ENCODE results near the gene TRPM5.
A peak's percentile ranks its signal among the peaks of the same experiment; 100 is the strongest.

TRPM5 gene

DNA sequence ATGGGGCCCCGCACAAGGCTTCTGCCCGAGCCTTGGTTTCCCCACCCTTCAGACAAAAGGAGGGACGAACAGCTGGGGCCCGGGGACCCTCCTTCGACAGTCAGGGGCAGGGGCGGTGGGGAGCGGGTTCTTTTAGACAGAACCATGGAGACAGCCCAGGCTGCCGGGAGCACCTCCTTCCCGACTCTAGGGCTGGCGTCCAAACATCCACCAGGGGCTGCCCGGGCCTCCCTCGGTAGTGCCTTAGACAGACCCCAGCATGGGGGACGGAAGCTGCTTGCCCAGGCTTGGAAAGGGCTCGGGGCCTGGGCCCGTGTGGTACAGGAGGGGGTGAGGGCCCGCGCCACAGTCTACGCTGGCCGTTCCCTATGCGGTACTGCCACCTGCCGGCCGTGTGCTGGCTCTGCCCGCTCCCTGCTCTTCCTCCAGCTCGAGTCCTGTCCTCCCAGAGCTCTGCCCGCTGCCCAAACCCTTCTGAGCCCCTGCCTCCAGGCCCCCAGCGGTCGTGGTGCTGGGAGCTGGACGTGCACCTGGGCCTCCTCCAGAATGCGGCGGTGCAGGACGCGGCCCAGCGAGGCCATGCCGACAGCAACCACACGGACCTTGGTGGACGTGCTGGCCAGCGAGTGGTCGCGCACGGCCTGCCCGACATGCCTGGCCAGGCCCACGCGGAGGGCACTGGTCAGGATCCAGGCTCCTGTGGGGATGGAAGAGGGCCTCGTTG is 23.6 kb downstream of the TRPM5 start:
- DNase-seq: peak; percentile 82

DNA sequence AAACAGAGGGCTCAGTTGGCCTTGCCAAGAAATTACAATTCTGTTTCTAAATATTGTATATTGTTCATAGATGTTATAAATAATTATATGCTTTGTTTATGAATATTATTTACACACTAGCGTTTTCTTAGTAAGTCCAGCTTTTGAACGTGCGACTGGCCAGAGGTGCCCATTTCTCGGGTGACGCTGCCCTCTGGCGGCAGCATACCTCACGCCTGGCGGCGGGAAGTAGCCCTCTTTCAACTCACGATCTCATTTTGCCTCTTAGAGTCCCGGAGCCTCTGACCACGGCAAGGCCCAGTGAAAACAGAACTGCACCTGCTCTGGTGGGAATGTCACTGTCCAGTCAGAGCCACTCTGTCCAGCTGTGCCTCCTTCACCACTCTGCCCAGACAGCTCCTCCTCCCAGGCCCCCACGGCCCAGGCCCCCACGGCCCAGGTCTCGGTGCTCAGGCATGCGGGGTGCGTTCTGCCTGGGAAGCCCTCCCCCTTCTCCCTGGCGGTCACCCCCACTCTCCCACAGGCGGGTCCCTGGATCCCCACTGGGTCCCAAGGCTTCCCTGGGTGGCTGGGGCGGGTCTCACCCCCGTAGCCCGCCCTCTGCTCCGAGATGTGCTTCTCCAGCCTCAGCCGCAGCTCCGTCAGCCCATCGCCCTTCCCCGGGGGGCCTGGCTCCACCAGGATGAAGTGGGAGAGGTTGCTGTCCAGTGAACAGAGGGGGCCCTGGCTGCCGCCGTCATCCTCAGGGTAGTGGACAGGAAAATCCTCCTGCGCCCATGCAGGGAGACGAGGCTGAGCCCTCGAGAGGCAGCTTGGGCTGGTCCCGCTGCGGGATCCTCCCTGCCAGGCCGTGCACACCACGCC is 24.4 kb downstream of the TRPM5 start:
- peak; percentile 75 for DNase-seq

DNA sequence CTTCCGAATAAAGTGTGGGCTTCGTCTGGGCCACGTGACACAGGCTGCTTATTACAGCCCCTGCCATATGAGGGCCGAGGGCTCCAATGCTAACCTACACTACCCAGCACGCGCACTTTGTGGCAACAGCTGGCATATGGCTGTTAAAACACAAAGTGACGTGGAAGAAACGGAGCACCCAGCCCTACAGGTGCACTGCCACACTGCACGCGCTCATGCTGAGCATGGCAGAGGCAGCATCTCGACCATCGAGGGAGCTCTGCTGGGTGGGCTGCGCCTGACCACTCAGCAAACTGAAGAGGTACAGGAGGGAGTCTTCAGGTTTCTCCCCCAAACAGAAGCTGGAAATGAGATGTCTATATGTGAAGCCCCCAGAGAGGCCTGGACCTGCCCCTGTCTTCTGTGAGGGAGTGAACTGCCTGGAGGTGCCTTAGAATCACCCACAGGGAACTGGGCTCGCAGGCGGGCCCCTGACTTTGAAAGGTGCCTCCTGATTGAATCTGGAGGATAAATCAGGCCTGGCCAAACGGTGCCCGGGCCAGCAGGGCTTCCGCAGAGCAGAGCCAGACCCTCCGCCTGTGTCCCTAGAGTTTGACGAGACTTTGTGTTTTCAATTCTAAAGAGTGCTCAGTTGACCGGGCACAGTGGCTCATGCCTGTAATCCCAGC is 25.5 kb downstream of the TRPM5 start:
- no peak for DNase-seq

DNA sequence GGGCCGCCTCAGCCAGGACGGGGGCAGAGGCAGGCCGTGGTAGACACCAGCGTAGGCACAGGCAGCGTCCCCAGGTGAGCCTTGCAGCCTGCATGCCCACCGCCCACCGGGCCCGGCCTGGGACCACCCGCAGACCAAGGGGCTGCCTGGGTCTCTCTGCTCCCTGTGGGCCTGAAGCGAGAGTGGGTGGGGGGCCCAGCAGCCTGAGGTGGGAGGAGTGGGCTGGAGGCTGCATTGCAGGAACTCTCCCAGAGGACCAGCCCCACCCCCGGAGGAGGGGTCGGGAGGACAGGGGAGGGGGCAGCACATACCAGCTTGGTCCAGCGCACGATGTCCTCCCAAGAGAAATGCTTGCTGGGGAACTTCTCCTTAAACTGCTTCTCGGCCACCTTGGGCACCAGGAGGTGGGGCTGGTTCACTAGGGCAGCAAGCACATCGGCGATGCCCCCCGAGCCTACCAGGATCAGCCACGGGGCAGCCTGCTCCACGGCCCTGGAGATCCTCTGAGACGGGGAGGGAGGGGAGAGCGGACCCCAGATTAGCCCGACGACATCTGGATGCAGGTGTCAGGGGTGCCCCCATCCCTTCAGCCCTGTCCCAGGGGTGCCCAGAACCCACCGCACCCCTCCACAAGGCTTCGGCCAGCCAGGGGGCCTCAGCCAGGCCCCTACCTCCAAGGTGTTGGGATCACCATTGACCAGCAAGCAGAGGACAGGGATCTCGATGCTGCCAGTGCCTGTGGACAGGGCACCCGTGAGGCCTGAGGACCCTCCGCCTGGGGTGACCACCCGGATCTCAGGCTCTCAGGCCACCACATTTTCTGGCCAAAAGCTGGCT is 26.2 kb downstream of the TRPM5 start:
- no peak for DNase-seq

DNA sequence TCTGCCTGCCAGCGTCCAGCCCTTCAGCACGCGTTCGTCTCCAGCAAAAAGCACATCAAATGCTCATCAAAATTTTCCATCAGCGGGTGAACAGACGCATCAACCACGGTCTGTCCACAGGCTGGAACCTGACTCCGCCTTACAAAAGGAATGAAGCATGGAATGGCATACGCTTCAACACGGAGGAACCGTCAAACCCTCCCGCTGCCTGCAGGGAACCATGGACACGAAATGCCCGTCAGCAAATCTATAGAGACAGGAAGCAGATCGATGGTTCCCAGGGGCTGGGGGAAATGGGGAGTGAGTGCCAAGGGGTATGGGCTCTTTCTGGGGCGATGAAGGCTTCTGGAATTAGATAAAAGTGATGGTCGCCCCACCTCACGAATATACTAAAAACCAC is 27.5 kb downstream of the TRPM5 start:
- DNase-seq: no peak

DNA sequence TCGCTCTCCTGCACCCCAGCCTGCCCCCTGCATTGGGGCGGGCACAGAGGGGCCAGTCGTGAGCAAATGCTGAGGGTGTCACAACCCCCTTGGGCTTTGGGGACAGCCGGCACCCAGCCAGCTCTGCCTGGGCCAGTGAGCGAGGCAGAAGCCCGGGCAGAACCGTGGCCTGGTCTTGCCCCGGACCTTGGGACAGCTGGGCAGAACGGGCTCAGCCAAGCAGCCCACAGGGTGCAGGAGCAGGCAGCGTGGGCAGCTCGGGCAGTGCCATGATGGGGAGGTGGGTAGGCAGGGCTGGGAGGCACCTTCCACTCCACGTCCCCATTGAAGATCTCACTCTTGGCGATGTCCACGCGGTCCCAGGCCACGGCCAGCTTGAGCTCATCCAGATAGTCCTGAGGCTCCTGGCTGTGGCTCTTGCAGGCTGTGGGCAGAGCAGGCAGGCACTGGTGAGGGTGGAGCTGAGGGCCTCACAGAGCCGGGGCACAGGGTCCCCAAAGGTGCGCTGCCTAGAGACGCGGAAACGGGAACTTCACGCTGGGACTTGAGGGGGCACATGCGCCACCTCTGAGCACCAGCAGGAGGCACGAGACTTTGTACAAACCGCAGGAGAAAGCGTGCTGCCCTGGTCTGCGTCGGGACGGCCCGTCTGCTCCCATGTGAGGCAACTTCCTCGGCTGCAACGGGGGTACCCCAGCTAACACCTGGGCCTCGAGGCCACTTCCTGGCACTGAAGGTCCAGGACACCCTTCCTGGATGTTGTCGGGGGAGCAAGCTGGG is 28.5 kb downstream of the TRPM5 start:
- no peak for DNase-seq

DNA sequence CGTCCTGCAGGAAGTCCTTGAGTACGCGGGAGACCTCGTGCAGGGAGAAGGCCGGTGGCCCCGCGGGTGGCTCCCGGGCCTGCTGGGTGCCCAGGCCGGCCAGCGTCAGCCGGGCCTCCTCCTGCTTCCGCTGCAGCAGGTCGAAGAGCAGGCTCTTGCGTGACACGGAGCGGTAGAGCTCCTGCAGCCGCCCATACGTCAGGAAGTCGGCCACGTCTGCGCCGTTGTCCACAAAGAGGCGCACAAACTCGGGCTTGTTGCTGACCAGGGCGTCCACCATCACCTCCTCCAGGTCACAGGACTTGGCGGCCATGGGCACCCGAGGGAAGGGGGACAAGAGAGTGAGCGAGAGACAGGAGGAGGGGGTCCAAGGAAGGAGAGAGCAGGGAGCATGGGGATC is 29.1 kb downstream of the TRPM5 start:
- DNase-seq: no peak

DNA sequence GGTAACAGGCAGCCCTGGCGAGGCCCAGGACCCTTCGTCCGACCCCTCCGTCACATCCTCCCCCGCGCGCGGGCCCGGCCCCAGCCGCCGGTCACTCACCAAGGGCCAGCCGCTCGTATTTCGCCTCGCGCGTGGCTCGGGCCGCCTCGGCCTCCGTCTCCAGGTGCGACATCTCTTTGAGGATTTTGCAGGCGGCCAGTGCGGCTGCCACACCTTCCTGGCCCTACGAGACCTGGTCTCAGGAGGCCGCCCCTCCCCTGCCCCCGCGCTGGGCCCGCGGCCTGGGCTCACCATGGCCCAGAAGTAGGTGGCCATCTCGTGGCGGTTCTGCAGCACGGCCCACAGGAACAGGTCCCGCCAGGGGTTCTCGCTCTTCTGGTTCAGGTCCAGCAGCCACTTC is 29.7 kb downstream of the TRPM5 start:
- no peak for DNase-seq

DNA sequence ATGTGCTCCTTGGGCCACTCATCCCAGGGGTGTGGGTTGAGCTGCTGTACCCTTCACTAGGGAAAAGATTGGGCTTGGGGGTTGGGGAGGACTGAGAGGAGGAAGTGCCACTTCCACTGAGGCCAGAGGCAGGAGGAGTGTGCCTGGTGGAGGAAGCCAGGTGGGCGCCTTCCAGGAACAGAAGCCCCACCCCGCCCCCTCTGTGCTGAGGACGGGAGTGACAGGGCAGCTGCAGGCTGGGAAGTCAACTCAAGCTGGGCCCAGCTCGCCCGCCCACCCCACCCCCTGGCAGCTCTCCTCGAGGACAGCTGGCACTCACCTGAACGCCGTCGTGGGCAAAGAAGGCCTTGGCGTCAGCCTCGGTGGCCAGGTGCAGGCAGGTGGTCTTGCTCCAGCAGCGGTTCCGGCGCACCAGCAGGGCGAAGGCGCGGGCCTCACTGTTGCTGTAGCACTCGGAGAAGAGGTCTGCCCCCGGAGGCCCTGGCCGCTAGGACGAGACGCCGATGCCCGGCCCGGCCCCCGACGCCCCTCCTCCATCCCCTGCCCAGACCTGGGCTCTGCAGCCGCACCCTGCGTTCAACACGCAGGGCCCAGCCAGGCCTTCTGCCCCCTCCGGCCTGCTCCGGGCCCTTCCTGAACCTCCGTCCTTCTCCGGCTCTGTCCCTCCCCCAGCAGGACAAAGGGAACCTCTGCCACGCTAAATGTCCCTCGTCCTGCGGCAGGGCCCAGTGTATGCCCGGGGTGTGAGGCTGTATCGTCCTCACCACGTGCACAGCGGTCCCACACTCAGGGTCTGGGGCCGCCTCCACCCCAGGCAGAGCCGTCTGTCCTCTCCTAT is 30.4 kb downstream of the TRPM5 start:
- DNase-seq: no peak

DNA sequence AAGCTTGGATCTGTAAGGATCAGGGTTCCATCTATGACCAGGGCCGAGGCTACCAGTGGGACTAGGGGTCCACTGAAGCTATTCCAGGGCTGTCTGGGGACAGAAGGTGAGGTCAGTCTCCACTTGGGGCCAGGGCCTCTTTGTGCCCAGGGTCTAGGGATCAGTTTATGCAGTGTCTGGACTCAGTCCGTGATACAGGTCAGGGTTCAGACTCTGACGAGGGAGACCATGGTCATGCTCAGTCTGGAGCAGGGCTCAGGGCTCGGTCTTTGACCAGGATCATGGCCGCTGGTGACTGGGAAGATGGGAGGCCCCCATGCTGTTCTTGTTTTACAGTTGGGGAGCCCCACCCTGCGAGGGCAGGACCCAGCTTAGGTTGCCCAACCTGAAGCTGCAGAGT is 32.0 kb downstream of the TRPM5 start:
- DNase-seq: no peak

DNA sequence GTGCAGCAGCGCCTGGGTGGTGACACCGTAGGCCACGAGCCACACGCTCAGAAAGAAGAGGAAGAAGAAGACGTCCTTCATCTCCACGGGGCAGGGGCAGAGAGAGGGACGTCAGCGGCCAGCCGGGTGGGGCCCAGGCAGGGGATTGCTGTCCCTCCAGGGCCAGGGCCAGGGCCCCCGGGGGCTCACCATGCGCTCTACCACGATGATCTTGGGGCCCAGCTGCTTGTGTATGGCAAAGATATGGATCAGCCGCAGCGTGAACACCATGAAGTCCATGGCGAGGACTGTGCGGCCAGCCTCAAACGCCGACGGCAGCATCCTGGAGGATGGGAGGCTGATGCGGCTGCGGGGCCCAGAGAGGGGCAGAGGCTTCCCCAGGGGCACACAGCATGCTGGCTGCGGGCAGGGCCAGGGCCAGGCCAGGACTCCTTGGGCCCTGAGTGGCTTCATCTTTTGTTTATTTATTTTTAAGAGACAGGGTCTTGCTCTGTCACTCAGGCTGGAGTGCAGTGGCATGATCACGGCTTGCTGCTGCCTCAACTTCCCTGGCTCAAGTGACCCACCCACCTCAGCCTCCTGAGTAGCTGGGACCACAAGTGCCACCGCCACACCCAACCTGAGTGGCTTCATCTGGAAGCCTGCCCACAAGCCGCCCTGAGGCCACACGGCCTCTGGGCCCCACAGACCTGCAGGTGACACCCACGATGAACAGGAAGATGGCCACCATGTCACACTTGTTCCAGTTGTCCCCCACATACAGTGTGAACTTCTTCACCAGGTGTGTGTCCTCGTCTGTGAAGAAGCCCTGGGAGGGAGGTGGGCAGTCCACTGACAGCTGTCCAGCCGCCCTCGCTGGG is 32.6 kb downstream of the TRPM5 start:
- no peak for DNase-seq

DNA sequence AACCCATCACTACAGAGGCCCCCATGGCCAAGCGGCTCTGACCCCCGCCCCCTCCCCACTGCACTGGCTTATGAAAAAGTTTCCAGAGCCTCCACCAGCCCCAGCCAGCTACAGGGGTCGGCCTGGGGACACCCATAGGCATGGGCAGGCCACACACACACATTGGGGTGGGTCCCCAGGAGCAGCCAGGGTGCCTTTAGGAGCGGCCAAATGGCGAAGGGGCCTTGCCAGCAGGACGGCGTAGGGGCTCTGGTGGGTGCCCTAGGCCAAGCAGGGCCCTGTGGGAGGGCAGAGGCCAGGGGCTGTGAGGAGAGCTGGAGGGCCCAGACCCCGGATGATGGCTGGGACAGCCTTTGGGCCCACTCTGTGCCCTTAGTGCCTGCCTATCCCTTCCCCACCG is 33.7 kb downstream of the TRPM5 start:
- DNase-seq: no peak

DNA sequence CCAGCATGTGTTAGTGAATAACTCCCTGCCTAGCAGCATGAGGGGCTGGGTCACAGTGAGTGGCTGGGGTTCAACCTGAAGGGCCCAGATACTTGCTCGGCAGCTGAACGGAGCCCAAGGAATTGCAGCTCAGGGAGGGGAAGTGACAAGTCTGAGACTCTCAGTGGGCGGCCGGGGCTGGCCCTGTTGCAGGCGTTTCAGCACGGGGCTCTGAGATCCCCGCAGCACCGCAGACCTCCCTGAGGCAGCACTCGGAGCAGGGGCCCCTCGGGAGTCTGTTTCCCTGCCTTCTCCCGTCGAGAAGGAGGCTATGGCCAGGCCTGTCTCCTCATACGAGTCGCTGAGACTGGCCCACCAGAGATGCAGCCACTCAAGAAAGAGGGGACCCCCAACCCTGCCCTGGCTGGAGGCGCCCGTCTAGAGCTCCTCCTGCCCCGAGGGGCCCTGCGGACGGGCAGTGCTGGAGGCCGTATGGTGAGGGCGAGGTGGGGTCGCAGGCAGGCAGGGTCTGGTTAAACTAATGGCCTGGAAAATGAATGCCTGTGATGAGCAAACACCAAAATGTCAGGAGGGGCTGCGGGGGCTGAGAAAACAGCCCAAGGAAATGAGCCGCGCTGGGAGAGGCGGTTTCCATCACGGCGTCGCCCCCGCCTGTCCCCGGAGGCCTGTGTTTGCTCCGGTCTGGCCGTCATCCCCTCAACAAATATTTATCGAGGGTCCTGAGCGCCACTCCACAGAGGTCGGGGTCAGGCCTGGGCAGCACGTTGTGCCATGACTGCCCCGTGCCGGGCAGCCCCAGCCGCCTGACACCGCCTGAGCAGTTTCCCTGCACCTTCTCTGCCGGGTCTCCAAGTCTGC is 34.5 kb downstream of the TRPM5 start:
- DNase-seq: no peak

DNA sequence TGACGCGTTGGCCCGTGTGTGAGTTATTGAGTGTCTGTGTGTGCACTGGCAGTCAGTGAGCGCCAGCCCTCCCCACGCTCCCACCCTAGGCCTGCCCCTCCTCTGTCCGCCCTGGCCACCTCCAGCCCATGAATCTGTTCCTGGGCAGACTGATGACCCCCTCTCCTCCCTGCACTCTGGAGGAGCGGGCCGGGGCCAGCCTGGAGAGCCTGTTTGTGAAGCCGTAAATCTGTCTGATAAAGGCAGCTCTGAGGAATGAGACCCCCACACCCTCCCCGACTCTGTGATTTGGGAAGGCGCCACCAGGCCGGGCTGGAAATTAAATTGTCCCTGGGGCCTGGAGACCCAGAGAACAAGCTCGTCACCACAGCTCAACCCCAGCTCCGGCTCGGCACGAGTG is 35.2 kb downstream of the TRPM5 start:
- no peak for DNase-seq

DNA sequence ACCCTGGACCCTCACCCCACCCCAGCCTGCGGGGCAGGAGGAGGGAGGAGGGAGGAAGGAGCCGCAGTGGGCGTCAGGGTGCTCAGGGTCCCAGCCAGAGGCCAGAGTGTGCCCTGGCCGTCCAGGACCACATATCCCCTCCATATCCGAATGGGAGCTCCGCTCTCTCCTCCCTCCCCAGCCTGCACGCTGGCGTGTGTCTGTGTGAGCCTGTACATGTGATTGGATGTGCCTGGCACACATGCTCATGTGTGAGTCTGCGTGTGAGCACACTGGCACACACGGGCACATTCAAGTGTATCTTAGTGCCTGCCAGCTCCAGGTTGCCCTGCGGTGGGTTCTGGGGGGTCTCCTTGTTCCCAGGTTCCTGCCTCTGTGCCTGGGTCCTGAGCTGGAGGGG is 35.6 kb downstream of the TRPM5 start:
- DNase-seq: no peak

DNA sequence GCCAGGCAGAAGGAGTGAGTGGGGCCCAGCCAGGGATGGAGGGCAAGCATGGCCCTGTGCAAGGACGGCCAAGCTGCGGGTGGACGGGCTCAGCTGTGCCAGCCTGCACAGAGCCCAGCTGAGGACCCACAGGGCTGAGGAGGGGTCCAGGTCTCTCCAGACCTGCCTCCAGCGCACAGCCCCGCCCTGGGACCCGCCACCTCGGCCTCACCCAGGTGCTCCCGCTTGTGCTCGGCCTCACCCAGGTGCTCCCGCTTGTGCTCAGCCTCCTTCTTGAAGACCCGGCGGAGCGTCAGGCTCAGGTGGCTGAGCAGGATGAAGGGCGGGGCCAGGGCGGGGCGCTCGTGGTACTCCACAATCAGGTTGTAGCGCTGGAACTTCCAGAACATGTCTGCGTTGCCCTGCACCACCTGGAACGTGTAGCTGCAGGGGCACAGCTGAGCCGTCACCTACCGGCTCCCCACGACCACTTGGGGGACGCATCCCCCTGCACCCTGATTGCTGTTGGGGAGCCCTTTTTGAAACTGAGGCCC is 37.4 kb downstream of the TRPM5 start:
- no peak for DNase-seq

DNA sequence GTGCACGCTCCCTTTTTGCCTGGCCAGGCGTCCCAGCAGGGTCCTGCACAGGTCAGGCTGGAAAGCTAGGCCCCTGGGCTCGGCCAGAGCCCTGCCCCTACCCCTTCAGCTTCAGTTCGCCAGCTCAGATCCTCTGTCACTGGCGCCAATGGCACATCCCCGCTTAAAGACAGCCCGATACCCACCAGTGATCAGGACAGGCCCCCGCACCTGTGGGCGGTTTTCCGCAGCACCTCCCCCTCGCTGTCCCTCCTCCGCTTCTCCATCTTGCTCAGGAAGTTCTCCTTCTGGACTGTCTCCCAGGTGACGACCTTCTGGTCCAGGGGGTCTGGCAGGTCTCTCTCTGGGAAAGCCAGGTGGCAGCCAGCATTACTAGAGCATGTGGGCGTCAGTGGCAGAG is 37.9 kb downstream of the TRPM5 start:
- DNase-seq: no peak

DNA sequence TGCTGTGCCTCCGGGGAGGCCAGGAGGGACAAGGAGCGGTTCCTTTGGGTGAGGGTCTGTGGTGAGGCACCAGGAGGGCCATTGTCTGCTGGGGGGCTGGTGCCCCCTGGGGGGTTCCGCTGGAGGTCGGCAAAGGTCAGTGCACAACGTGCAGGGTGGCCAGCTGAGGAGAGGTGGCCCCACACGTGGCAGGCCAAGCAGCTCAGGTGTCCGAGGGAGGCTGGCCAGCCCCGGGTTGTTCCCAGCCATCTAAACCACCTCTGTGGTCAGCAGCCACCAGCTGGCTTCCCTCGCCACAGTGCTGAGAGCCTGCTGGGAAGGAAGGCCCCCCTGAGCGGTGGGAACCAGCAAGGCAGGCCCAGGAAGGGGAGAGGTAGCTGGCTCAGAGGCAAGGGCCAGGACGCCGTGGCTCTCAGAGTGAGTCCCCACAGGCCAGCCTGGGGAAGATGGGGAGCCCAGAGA is 39.5 kb downstream of the TRPM5 start:
- no peak for DNase-seq
